Stimulated activated CD4-positive, alpha-beta T cell treated with anti-CD3 and anti-CD28 coated beads, Interleukin-1b, Interleukin-23, amount 100 ng/mL, for 48 hours (primary cell): Measurements from ENCODE around the gene KCNAB2.
"Not testable (repeated sequence)": the region's sequence is repeated elsewhere in the genome, so short reads cannot be mapped to it uniquely, and the experiment has no call there.

Experiments
- DNase-seq: peaks from one replicate; pipeline ENCODE4 v3.0.0-alpha.2; 2020

Gene KCNAB2

GRCh38 chr1:6062670-6063069 lies 17.0 kb downstream of the KCNAB2 start:
- no peak for DNase-seq

GRCh38 chr1:6063532-6064053 lies 17.9 kb downstream of the KCNAB2 start:
- DNase-seq: not testable (repeated sequence)

- DNase-seq: no peak
These were observed 19.6 kb downstream of the KCNAB2 start for GRCh38 chr1:6065093-6065858.

- no peak for DNase-seq
These were observed 21.0 kb downstream of the KCNAB2 start for GRCh38 chr1:6066680-6067079.

DNA sequence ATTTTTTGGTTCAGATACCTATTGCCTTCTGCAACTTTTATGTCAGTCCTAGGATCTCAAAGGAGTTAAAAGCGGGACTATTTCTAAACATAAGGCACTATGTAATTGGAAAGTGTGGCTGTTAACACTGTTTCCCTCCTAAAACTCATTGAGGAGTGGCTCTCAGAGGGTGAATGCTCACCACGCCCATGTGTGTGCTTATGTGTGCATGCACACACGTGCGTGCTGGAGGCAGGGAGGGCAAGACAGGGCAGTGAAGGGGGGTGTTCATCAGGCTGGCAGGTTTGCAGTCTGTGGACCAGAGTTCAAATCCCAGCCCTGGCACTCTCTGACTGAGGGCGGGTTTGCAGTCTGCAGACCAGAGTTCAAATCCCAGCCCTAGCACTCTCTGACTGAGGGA lies 22.4 kb downstream of the KCNAB2 start:
- DNase-seq: no peak

- DNase-seq: no peak
These were observed 23.2 kb downstream of the KCNAB2 start for GRCh38 chr1:6068932-6069331.

GRCh38 chr1:6069573-6069972 lies 23.9 kb downstream of the KCNAB2 start:
- no peak for DNase-seq

GRCh38 chr1:6070450-6070974 lies 24.8 kb downstream of the KCNAB2 start:
- DNase-seq: no peak

- DNase-seq: no peak
These were observed 25.5 kb downstream of the KCNAB2 start for GRCh38 chr1:6071219-6071618.

DNA sequence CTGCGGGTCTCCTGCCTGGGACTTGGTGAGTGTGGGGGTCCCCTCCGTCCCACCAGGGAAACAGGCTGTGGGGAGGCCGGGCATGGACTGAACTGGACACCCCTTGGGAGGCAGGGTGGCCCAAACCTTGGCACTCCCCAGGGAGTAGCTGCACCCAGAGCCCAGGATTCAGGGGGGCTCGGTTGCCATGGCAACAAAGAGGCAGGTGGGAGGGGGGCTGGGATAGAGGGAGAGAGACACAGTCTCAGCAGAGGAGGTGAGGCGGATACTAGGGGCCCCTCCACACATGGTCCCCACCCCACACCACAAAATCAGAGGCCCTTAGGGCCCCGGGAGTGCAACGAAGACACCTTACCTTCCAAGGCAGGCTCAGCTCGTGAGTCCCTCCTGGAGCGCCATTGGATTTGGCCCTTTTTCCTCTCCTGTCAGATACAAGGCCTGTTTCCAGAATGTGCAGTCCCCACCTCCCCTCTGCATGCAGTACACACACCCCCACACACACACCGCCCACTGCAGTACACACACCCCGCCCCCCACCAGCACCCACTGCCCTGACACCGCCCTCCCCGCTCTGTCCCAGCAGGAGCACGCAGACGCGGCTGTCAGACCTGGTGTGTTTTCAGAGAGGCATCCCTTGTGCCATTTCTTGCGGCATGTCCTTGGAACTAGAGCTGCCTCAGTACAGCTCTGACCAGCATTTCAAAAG lies 27.2 kb downstream of the KCNAB2 start:
- DNase-seq: no peak

DNA sequence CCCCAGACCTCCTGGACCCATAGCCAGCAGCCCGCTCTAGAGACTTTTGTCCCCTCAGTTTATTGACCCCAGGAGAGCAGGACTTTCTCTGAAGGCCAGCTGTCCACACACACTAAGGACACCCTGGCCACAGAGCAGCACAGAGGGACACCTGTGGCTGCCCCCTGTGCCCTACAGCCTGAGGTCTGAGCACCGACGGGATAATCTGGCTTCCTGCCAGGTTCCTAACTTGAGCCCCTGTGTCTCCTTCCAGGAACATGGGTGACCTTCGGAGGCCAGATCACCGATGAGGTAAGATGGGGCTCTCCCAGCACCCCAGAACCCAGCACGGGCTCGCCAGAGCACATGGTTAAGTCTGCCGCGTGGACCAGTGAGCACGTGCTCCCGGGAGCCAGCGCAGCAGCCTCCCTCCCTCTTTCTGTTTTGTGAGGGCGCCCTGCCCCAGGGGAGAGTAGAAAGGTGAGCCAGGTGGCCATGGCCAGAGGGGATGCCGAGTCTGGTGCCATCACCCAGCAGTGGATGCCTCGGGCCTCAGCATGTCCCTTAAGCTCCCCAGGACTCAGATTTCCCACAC lies 27.9 kb downstream of the KCNAB2 start:
- no peak for DNase-seq

DNA sequence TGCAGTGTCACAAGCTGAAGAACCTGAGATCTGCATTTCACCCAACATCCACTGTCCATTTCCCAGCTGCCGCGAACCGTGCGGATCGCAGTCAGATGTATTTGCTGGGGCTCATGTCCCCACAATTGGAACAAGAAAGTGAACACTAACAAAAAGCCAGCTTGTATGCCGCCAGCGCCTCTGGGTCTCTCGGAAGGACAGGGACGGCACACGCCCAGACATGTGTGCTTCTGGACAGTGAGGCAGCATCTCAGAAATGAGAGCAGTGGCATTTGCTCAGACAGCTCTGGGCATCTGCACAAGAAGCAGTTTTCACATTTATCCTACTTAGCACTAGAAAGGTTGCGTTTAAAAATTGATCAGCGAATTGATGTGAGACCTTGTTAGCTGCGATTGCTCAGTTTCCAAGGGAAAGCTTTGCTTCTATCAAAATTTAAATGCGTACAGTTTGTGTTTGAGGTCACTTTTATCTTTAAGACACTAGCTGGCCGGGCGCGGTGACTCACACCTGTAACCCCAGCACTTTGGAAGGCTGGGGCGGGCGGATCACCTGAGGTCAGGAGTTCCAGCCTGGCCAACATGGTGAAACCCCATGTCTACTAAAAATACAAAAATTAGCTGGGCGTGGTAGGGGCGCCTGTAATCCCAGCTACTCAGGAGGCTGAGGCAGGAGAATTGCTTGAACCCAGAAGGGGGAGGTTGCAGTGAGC lies 28.7 kb downstream of the KCNAB2 start:
- DNase-seq: no peak

- DNase-seq: no peak
These were observed 30.1 kb downstream of the KCNAB2 start for GRCh38 chr1:6075748-6076147.

DNA sequence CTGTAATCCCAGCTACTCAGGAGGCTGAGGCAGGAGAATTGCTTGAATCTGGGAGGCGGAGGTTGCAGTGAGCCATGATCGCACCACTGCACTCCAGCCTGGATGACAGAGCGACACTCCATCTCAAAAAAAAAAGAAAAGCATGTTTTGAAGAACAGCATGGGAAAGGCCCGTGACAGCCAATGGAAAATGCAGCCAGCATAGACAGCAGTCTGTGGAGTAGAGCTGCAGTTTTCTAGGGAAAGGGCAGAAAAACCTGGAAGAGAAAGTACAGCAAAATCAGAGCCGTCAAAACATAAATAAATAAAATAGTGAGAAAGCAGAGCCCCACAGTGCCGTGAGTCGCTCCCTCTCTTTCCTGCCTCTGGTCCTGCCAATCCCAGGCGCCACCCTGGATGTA lies 31.4 kb downstream of the KCNAB2 start:
- not testable (repeated sequence) for DNase-seq

- no peak for DNase-seq
These were observed 31.8 kb downstream of the KCNAB2 start for GRCh38 chr1:6077506-6077905.

DNA sequence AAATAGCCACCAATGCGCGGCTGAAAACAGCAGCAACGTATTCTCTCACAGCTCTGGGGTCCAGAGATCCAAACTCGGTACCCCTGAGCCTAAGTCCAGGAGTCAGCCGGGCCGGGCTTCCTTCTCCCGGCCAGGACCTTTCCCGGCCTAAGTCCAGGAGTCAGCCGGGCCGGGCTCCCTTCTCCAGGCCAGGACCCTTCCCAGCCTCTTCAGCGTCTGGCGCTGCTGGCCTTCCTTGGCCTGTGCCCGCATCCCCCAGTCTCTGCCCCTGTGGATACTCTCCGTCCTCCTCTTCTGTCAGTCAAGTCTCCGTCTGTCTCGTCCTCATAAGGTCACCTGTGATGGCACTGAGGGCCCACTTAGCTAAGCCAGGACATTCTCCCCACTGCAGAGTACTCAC lies 32.2 kb downstream of the KCNAB2 start:
- no peak for DNase-seq

DNA sequence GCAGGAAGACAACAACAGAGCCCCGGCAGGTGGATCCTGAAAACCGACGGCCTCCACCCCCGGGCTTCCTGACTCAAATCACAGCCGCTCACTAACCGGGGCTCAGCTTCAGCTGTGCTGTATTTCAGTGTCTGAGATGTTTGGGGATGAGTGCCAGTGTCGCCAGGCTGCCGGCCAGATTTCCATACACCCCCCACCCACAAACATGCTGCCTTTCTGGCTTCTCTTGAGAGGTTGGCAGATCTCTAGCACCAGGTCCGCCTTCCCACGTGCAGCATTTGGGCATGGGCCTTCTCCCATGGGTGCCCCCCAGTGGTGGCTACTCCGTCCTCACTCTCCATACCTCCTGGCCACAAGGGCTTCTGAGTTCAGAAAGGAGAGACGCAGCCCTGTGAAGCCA lies 34.8 kb downstream of the KCNAB2 start:
- no peak for DNase-seq

- no peak for DNase-seq
These were observed 36.2 kb downstream of the KCNAB2 start for GRCh38 chr1:6081901-6082300.

DNA sequence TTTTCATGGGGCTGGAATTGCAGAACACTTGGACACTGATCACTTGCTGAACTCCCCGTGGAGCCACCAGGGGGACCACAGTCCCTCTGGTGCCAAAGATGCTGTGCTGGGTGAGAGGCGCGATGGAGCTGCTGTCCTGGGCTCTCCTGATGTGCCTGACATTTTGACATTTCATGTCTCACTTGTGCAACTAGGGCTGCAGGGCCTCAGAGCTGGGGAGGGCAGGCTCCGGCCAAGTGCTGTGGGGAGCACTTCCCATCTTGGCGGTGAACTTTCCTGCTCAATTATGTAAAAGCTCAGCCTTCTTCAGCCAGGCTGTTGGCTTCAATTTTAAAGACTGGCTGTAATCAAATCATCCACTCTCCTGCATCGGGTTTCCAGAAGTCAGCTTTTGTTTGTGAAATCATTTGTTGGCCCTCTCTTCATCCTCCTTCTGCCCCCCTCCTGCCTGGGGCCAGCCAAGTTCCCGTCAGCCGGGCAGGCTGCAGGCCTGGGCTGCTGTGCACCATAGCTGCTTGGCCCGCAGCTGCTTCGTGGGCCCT lies 36.8 kb downstream of the KCNAB2 start:
- no peak for DNase-seq

DNA sequence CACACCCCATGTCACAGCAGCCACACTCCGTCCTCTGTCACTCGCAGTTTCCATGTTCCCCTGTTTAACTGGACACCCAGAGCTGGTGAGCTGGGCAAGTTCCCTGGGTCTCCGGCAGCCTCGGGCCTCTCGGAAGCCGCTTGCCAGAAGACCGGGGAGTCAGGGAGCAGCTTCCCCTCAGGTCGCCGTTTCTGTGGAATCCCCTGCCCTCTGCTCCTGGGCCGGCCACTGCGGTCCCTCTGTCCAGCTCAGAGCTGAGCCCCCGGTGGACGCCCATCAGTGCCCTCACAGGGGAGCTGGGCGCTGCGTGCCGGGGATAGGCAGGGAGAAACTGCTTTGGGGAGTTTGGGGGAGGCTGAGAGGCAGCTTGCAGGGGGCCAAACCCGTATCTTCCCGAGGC lies 37.7 kb downstream of the KCNAB2 start:
- no peak for DNase-seq

DNA sequence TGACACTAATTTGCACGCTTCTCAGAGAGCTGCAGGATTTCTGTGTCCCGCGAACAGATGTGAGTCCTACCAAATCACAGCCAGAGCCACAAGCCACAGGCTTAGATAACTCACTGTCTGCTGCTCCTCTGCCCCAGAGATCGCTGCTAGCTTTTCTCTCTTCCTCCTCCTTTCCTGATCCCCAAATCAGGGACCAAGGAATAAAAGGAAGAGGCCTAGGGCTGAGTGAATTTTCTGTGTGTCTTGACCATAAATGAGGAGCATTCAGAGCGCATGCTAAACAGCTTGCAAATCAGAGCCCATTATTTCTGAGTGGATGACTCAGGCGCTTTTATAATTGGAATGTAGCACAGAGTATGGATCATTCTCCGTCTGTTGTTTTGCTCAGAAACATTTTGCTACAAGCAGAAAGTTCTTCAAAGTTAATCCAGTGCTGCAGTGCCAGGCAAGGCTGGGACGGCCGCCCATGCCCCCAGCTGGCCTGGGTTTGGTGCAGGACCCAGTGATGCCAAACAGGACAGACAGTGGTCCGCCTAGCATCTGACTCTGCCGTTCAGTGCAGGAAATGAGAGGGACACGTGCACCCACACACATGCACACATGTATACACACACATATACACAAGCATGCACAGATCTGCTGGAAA lies 38.2 kb downstream of the KCNAB2 start:
- DNase-seq: no peak

DNA sequence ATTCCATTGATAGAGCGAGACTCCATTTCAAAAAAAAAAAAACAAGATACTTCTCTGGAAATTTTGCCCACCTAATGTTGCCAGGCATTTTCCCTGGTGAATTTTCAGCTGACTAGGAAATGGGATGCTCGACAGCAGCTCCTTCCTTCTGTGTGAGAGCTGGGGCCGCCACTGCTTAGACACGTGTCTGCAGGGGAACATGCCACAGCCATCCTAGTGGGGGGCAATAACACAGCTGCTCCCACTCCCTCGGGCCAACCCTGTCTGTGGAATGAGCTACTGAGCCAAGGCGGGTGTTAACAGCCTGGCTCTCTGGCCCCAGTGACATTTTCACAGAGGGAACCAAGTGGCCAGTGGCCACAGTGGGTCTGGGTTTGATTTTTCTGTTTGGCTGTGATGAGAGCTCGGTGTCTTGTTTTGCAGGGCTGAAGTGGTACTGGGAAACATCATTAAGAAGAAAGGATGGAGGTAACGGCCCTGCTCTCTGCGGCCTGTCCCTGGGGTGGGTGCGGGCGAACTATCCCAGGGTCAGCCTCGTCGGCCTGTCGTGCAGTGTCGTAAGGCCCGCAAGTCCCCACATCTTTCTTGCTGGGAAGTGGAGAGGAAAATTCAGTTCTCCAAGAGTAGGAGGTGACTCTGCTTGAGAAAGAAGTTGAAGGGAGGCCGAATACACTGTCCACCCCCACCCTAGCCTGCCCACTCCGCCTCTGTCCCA lies 39.2 kb downstream of the KCNAB2 start:
- DNase-seq: no peak
